HPDE6-E6E7 (cell line): ENCODE measurements around the gene GRIK5.
A peak's percentile ranks its signal among the peaks of the same experiment; 100 is the strongest.

Source experiments
- DNase-seq: peaks from one replicate; pipeline ENCODE4 v3.0.0; 2011; ENCODE audit warnings: missing footprints; ENCODE audit errors: extremely low spot score

Gene GRIK5

GRCh38 chr19:42078058-42078457 lies 8.1 kb upstream of the GRIK5 start:
- no peak for DNase-seq

GRCh38 chr19:42076380-42076944 lies 6.5 kb upstream of the GRIK5 start:
- DNase-seq = no peak

GRCh38 chr19:42075616-42076379 lies 5.8 kb upstream of the GRIK5 start, which contains the start of gene ZNF574:
ZNF574 (plus strand) TSS chr19:42076166; CDS start chr19:42078607, 2,441 bp downstream.
- DNase-seq = peak; percentile 99

- DNase-seq = peak; percentile 28
Observed at GRCh38 chr19:42075364-42075615, 5.3 kb upstream of the GRIK5 start.

GRCh38 chr19:42074513-42075363 lies 4.7 kb upstream of the GRIK5 start:
- no peak for DNase-seq

GRCh38 chr19:42071247-42071646 lies 1.2 kb upstream of the GRIK5 start:
- no peak for DNase-seq

- no peak for DNase-seq
Observed at GRCh38 chr19:42068756-42069571, 1.0 kb downstream of the GRIK5 start.

GRCh38 chr19:42068361-42068755 lies 1.6 kb downstream of the GRIK5 start:
- DNase-seq = no peak

GRCh38 chr19:42067315-42067888 lies 2.6 kb downstream of the GRIK5 start:
- no peak for DNase-seq

GRCh38 chr19:42066075-42066754 lies 3.8 kb downstream of the GRIK5 start:
- peak; percentile 21 for DNase-seq

GRCh38 chr19:42065511-42065910 lies 4.5 kb downstream of the GRIK5 start:
- DNase-seq = no peak

- no peak for DNase-seq
Observed at GRCh38 chr19:42065051-42065450, 5.0 kb downstream of the GRIK5 start.

- no peak for DNase-seq
Observed at GRCh38 chr19:42064432-42064831, 5.6 kb downstream of the GRIK5 start.

- DNase-seq = no peak
Observed at GRCh38 chr19:42062381-42062780, 7.6 kb downstream of the GRIK5 start.

GRCh38 chr19:42060117-42060516 lies 9.9 kb downstream of the GRIK5 start:
- DNase-seq = no peak

- DNase-seq = no peak
Observed at GRCh38 chr19:42059196-42059595, 10.8 kb downstream of the GRIK5 start.

GRCh38 chr19:42057846-42058245 lies 12.2 kb downstream of the GRIK5 start:
- no peak for DNase-seq

- DNase-seq = no peak
Observed at GRCh38 chr19:42054205-42054604, 15.8 kb downstream of the GRIK5 start.

- no peak for DNase-seq
Observed at GRCh38 chr19:42053037-42053935, 16.7 kb downstream of the GRIK5 start.
